H9 (cell line): ENCODE measurements around the gene EDC3. TPM values are rescaled to one million over a fixed set of nuclear protein-coding genes. Genes with fewer than 3 reads are reported as not detected.

ENCODE experiments used
- DNase-seq: peaks from one replicate; pipeline ENCODE4 v3.0.0-alpha.2; 2017
- H2AFZ ChIP-seq: one replicate; pipeline ENCODE4 v1.6.1; 2013; ENCODE audit warnings: mild to moderate bottlenecking, low read length, control low read depth, moderate library complexity
- H2AK5ac ChIP-seq: 2 replicates; pipeline ENCODE4 v1.6.1; 2013; ENCODE audit warnings: low read length, control low read depth, mixed read lengths; ENCODE audit not compliant: insufficient read length
- H2BK120ac ChIP-seq: one replicate; pipeline ENCODE4 v1.6.1; 2013; ENCODE audit warnings: low read depth, mild to moderate bottlenecking, low read length, control low read depth, inconsistent platforms; ENCODE audit not compliant: poor library complexity, severe bottlenecking
- H2BK12ac ChIP-seq: 2 replicates; pipeline ENCODE4 v1.6.1; 2013; ENCODE audit warnings: low read length, control low read depth, mixed read lengths, low read depth; ENCODE audit not compliant: insufficient read length
- H2BK15ac ChIP-seq: 2 replicates; pipeline ENCODE4 v1.6.1; 2013; ENCODE audit warnings: low read depth, low read length, control low read depth
- H2BK20ac ChIP-seq: one replicate; pipeline ENCODE4 v1.6.1; 2013; ENCODE audit warnings: low read depth, mild to moderate bottlenecking, low read length, control low read depth, inconsistent platforms; ENCODE audit not compliant: poor library complexity, severe bottlenecking
- H2BK5ac ChIP-seq: 2 replicates; pipeline ENCODE4 v1.6.1; 2013; ENCODE audit warnings: low read length, control low read depth, mixed read lengths; ENCODE audit not compliant: insufficient read length
- H3K14ac ChIP-seq: 2 replicates; pipeline ENCODE4 v1.6.1; 2013; ENCODE audit warnings: low read length, control low read depth; ENCODE audit not compliant: insufficient read depth
- H3K18ac ChIP-seq: 2 replicates; pipeline ENCODE4 v1.6.1; 2013; ENCODE audit warnings: low read depth, mild to moderate bottlenecking, mixed read lengths, low read length, control low read depth; ENCODE audit not compliant: insufficient read length
- H3K23ac ChIP-seq: 2 replicates; pipeline ENCODE4 v1.6.1; 2013; ENCODE audit warnings: low read length, control low read depth, mixed read lengths, low read depth; ENCODE audit not compliant: insufficient read length
- H3K23me2 ChIP-seq: 2 replicates; pipeline ENCODE4 v1.6.1; 2013; ENCODE audit warnings: low read depth, mild to moderate bottlenecking, mixed read lengths, low read length, control low read depth; ENCODE audit not compliant: insufficient read length, poor library complexity, severe bottlenecking
- H3K27ac ChIP-seq: 2 replicates; pipeline ENCODE4 v1.5.1; 2013; ENCODE audit warnings: low read length, control low read depth, mixed read lengths, low read depth; ENCODE audit not compliant: insufficient read length
- H3K27me3 ChIP-seq: 2 replicates; pipeline ENCODE4 v1.6.1; 2013; ENCODE audit warnings: low read length, control low read depth, inconsistent platforms; ENCODE audit not compliant: insufficient read depth
- H3K4ac ChIP-seq: 2 replicates; pipeline ENCODE4 v1.6.1; 2013; ENCODE audit warnings: low read depth, mild to moderate bottlenecking, control low read depth, inconsistent platforms, low read length, moderate library complexity
- H3K4me1 ChIP-seq: 2 replicates; pipeline ENCODE4 v1.6.1; 2013; ENCODE audit warnings: low read length, control low read depth, inconsistent platforms; ENCODE audit not compliant: insufficient read depth
- H3K4me2 ChIP-seq: 2 replicates; pipeline ENCODE4 v1.6.1; 2013; ENCODE audit warnings: low read length, control low read depth, mixed read lengths; ENCODE audit not compliant: insufficient read length, insufficient read depth
- H3K56ac ChIP-seq: 2 replicates; pipeline ENCODE4 v1.6.1; 2013; ENCODE audit warnings: low read depth, mild to moderate bottlenecking, mixed read lengths, low read length, control low read depth; ENCODE audit not compliant: insufficient read length
- H3K79me1 ChIP-seq: 2 replicates; pipeline ENCODE4 v1.6.1; 2013; ENCODE audit warnings: low read depth, mild to moderate bottlenecking, moderate library complexity, low read length, control low read depth, inconsistent platforms; ENCODE audit not compliant: insufficient read depth, poor library complexity, severe bottlenecking
- H3K79me2 ChIP-seq: 2 replicates; pipeline ENCODE4 v1.6.1; 2013; ENCODE audit warnings: low read length, control low read depth, inconsistent platforms; ENCODE audit not compliant: insufficient read depth
- H3K9ac ChIP-seq: 2 replicates; pipeline ENCODE4 v1.6.1; 2013; ENCODE audit warnings: low read length, control low read depth, mixed read lengths; ENCODE audit not compliant: insufficient read length; ENCODE audit errors: extremely low read depth
- H3K9me3 ChIP-seq: one replicate; pipeline ENCODE4 v1.6.1; 2013; ENCODE audit warnings: low read depth, low read length, inconsistent platforms; ENCODE audit not compliant: control insufficient read depth
- H3T11ph ChIP-seq: one replicate; pipeline ENCODE4 v1.6.1; 2013; ENCODE audit warnings: mild to moderate bottlenecking, low read length, control low read depth, inconsistent platforms
- H4K20me1 ChIP-seq: one replicate; pipeline ENCODE4 v1.6.1; 2013; ENCODE audit not compliant: control insufficient read depth, insufficient read length, insufficient read depth
- H4K5ac ChIP-seq: 2 replicates; pipeline ENCODE4 v1.6.1; 2013; ENCODE audit warnings: low read depth, mild to moderate bottlenecking, mixed read lengths, low read length, control low read depth; ENCODE audit not compliant: insufficient read length
- H4K8ac ChIP-seq: replicated peaks from 2 replicates; pipeline ENCODE4 v1.6.1; 2013; ENCODE audit warnings: low read length, control low read depth, mixed read lengths, low read depth; ENCODE audit not compliant: insufficient read length
- H4K91ac ChIP-seq: 2 replicates; pipeline ENCODE4 v1.6.1; 2013; ENCODE audit warnings: low read depth, mild to moderate bottlenecking, moderate library complexity, mixed read lengths, low read length, control low read depth; ENCODE audit not compliant: insufficient read length
- H3K27ac Mint-ChIP-seq, 3 experiments: 2 replicates in 2 of 3; 3 replicates in 1 of 3; pipeline ENCODE4 v1.8.0; 2020 to 2021; ENCODE audit warnings: mixed read lengths in 3 of 3, mild to moderate bottlenecking in 1 of 3, moderate library complexity in 1 of 3
- H3K27me3 Mint-ChIP-seq: 2 replicates; pipeline ENCODE4 v1.8.0; 2021; ENCODE audit warnings: low read depth, mild to moderate bottlenecking, moderate library complexity, mixed read lengths
- H3K36me3 Mint-ChIP-seq, 3 experiments: 2 replicates in 2 of 3; 3 replicates in 1 of 3; pipeline ENCODE4 v1.8.0; 2020 to 2021; ENCODE audit warnings: low read depth in 3 of 3, mixed read lengths in 3 of 3; ENCODE audit not compliant: insufficient read depth in 1 of 3
- H3K4me1 Mint-ChIP-seq, 2 experiments: 2 replicates each; pipeline ENCODE4 v1.8.0; 2020; ENCODE audit warnings: mixed read lengths in 2 of 2
- H3K4me3 Mint-ChIP-seq, 2 experiments: 2 replicates in 1 of 2; 3 replicates in 1 of 2; pipeline ENCODE4 v1.8.0; 2020 to 2021; ENCODE audit warnings: mild to moderate bottlenecking in 2 of 2, mixed read lengths in 2 of 2, moderate library complexity in 1 of 2
- H3K9me3 Mint-ChIP-seq, 2 experiments: 2 replicates in 1 of 2; 3 replicates in 1 of 2; pipeline ENCODE4 v1.8.0; 2020; ENCODE audit warnings: mild to moderate bottlenecking in 2 of 2, mixed read lengths in 2 of 2, moderate library complexity in 1 of 2
- WGBS: extraction: QIAGEN DNeasy Blood & Tissue Kit; methylation state at CpG from one replicate; pipeline ENCODE4 v1.1.7; 2013; ENCODE audit warnings: missing lambda C conversion rate, low lambda C conversion rate, mixed read lengths; ENCODE audit not compliant: insufficient read length; ENCODE audit errors: extremely low coverage; 5-methylcytosine and 5-hydroxymethylcytosine counted together
- total RNA-seq: library from RNA; stranded (reverse); gene quantifications from 2 replicates; pipeline ENCODE4 v1.2.1, GENCODE V29; 2021
- TF ChIP-seq, protein P1 (sequence below): fragments of 200-600 bp; sonication (generic); conservative IDR thresholded peaks from 3 replicates; pipeline ENCODE4 v1.8.0; 2021; ENCODE audit warnings: antibody characterized with exemption, mild to moderate bottlenecking

The EDC3 gene
- total RNA-seq, 1 experiment from 2014 or later, result 60.5 TPM

- Histone ChIP-seq H3K4ac (no peak overlapping the region), H4K91ac (no peak overlapping the region)
- H3K36me3 Mint-ChIP-seq, result peaks cover 50 to 87% (median 86%) of the 10 kb centered on the region in 3 experiments
Measured at GRCh38 chr15:74594455-74594854, 101.4 kb downstream of the EDC3 start.

More at GRCh38 chr15:74594455-74594854, 101.4 kb downstream of the EDC3 start:
- Histone ChIP-seq H2AK5ac (no peak overlapping the region), H3K18ac (no peak overlapping the region), H2BK12ac (no peak overlapping the region), H2BK20ac (no peak overlapping the region), H4K5ac (no peak overlapping the region), H3K14ac (no peak overlapping the region), H2BK120ac (no peak overlapping the region), H3K79me2 (no peaks in the 10 kb centered on the region), H3K23me2 (no peaks in the 10 kb centered on the region), H3K79me1 (no peaks in the 10 kb centered on the region), H3K27ac (no peak overlapping the region), H3K9me3 (no peaks in the 10 kb centered on the region), H3K23ac (no peak overlapping the region), H2BK15ac (no peak overlapping the region), H4K20me1 (no peaks in the 10 kb centered on the region), H3K4me1 (no peaks in the 10 kb centered on the region), H3K9ac (no peak overlapping the region), H2BK5ac (no peak overlapping the region), H4K8ac (no peak overlapping the region), H3K27me3 (no peaks in the 10 kb centered on the region; the same call in 1 of the 2 replicates), H3K4me2 (no peak overlapping the region), H3T11ph (no peak overlapping the region), H2AFZ (no peak overlapping the region), H3K56ac (no peak overlapping the region)
- Mint-ChIP-seq H3K4me1 (peaks cover 9 to 20% of the 10 kb centered on the region in 2 experiments), H3K27me3 (no peaks in the 10 kb centered on the region), H3K4me3 (no peak overlapping the region), H3K9me3 (no peaks in the 10 kb centered on the region; a peak in 1 of 5 replicates), H3K27ac (no peak overlapping the region)
- WGBS, result no CpG with 5 or more reads among the region's 4 CpGs
- no peak for DNase-seq
- TF ChIP-seq, protein P1, sequence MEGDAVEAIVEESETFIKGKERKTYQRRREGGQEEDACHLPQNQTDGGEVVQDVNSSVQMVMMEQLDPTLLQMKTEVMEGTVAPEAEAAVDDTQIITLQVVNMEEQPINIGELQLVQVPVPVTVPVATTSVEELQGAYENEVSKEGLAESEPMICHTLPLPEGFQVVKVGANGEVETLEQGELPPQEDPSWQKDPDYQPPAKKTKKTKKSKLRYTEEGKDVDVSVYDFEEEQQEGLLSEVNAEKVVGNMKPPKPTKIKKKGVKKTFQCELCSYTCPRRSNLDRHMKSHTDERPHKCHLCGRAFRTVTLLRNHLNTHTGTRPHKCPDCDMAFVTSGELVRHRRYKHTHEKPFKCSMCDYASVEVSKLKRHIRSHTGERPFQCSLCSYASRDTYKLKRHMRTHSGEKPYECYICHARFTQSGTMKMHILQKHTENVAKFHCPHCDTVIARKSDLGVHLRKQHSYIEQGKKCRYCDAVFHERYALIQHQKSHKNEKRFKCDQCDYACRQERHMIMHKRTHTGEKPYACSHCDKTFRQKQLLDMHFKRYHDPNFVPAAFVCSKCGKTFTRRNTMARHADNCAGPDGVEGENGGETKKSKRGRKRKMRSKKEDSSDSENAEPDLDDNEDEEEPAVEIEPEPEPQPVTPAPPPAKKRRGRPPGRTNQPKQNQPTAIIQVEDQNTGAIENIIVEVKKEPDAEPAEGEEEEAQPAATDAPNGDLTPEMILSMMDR, result no peak
